Stimulated activated CD8-positive, alpha-beta memory T cell treated with anti-CD3 and anti-CD28 coated beads, Interleukin-7, amount 100 ng/mL, for 1 hour (primary cell): ENCODE data around the gene RAB14.
"Not testable (repeated sequence)": the region's sequence is repeated elsewhere in the genome, so short reads cannot be mapped to it uniquely, and the experiment has no call there.

Experiments
- DNase-seq, 2 donors: peaks; one replicate each; pipeline ENCODE4 v3.0.0-alpha.2; 2020; ENCODE audit warnings: low read depth in 2 of 2

The RAB14 gene

GRCh38 chr9:121191235-121191634 is 10.4 kb downstream of the RAB14 start:
- no peak for DNase-seq

DNA sequence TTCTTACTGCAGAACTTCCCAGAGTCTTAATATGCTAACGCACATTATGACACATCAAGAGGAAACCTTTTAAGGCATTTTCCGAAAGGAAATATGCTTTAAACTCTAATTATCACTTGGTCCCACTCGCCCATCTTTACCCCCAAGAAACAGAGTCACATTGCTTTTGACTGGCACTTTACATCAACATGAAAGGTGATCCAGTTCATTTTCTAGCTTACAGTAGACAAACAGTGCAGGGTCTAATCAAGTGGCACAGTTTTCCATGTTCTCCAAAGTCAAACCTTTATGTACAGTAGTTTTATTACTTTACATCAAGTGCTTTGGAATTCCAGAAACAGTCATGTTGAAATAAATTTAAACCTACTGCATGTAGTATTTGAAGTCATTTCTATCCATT is 12.0 kb downstream of the RAB14 start:
- DNase-seq: no peak

DNA sequence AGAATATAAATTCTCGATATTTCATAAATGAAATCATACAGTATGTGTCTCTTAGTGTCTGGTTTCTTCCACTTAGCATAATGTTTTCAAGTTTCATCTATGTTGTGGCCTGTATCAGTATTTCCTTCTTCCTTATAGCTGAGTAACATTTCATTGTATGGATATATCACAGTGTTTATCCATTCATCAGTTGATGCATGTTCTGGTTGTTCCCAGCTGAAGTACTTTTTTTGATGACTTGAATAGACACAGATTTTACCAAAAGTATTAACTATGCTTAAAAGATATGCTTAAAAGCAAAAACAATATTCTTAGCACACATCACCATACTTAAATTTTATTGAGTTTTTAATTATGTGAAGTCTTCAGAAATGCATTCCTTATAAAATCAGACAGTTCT is 12.7 kb downstream of the RAB14 start:
- DNase-seq: no peak

DNA sequence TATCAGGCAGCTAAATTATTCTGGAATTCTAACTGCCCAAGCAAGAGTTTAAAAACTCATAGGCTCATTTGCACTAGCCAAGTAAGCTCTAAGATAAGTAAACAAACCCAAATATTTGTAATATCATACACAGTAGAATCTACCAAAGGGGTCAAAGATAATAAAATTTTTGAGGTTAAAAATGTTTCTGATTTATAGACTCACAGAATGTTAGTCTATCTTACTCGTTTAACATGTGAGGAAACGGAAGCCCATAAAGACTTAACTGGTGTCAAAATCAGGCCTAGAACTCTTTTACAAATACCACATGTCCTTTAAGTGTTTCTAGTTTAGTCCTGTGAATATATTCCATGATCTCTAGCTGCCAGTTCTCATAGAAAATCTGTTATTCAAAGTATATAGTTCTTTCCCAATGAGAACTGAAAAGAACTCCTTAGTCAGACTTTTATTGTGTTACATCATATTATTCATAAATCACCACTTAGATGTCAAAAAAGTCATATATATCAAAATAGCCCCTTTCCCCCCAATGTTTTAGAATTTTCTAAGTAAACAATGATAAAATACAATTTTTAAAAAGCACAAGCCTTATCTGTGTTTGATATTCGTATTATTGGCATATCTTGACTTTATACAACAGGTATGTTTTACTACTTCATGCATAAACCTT is 13.9 kb downstream of the RAB14 start:
- no peak for DNase-seq

GRCh38 chr9:121185774-121186403 is 15.8 kb downstream of the RAB14 start:
- DNase-seq: no peak

DNA sequence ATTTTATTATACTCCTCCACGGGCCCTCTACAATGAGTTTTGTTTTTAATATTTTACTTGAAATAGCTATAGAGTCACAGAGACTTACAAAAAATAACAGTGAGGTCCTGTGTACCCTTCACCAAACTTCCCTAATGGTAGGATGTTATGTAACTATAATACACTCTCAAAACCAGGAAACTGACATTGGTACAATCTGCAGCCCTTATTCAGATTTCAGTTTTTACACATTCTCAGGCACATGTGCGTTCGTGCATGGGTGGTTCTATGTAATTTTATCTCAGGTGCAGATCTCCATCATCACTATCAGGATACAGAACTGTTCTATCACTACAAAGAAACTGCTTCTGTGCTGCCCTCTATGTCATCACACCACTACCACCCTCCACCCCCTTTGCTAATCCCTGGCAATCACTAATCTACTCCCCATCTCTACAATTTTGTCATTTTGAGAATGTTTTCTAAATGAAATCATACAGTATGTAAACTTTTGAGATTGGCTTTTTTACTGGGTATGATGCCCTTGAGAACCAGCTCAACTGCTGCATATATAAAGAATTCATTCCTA is 16.4 kb downstream of the RAB14 start:
- DNase-seq: no peak

DNA sequence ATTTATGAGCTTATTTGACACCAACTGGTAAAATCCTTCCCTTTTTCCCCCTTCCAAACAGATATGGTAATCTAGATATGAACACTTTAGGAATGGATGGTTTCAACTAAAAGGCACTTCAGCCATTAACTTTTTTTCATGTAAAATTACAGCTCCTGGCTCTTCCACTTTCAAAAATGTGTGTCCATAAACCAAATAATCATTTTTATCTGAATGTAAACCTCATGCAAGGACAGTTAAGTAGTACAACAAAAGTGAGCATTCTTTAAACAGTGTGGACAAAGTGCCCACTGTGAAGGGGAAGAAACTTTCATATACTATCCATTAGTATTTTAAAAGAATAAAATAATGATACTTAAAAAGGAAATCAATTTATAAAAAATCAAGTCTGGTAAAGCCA is 17.2 kb downstream of the RAB14 start:
- DNase-seq: no peak

GRCh38 chr9:121183666-121184423 is 17.8 kb downstream of the RAB14 start:
- no peak for DNase-seq

- no peak for DNase-seq
Measured at GRCh38 chr9:121182989-121183388, 18.7 kb downstream of the RAB14 start.

GRCh38 chr9:121182101-121182836 is 19.4 kb downstream of the RAB14 start:
- no peak for DNase-seq

- DNase-seq: no peak
Measured at GRCh38 chr9:121179930-121180681, 21.6 kb downstream of the RAB14 start.

- not testable (repeated sequence) for DNase-seq
Measured at GRCh38 chr9:121179373-121179721, 22.3 kb downstream of the RAB14 start.

- DNase-seq: no peak
Measured at GRCh38 chr9:121178676-121179372, 22.8 kb downstream of the RAB14 start.

GRCh38 chr9:121173501-121173900 is 28.2 kb downstream of the RAB14 start:
- DNase-seq: no peak

DNA sequence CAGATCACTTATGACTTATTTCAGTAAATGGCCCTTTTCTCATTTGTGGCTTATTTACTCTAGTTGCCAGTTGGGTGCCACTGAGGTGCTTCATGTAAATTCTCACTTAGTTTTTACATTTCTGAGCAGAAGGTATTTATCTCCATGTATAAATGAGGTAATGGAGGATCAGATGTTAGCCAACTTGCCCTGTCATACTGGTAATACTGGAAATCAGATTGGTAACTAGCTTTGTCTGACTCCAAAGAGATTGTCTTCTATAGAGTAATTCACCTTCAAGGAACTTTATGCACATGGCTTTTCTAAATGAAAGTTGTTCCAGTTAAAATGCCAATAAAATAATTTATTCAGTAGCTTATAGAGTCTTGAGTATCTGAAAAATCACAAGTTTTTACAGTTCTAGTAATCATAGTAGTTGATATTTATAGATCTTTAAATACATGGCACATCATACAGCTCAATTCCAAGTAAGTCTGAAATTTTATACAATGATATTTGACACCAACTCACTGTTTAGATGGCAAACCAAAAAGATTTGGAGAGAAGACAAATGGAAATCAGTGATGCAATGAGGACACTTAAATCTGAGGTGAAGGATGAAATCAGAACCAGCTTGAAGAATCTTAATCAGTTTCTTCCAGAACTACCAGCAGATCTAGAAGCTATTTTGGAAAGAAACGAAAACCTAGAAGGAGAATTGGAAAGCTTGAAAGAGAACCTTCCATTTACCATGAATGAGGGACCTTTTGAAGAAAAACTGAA is 28.8 kb downstream of the RAB14 start:
- no peak for DNase-seq

DNA sequence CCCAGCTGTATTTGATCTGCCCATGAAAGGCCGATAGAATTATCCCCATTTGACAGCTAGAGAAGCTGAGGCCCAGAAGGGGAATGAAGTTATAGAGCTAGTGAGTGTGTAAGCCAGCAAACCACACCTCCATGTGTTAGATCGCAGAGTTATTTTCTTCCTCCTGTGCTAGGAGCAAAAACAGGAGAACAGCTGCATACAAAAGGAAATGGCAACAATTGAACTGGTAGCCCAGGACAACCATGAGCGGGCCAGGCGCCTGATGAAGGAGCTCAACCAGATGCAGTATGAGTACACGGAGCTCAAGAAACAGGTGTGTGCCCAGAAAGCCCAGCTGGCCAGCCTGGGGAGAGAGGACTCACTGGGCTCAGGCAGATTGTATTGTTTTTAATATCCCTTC is 30.4 kb downstream of the RAB14 start:
- DNase-seq: no peak

- DNase-seq: no peak
Measured at GRCh38 chr9:121169094-121169601, 32.5 kb downstream of the RAB14 start.

GRCh38 chr9:121168052-121168451 is 33.6 kb downstream of the RAB14 start:
- no peak for DNase-seq

DNA sequence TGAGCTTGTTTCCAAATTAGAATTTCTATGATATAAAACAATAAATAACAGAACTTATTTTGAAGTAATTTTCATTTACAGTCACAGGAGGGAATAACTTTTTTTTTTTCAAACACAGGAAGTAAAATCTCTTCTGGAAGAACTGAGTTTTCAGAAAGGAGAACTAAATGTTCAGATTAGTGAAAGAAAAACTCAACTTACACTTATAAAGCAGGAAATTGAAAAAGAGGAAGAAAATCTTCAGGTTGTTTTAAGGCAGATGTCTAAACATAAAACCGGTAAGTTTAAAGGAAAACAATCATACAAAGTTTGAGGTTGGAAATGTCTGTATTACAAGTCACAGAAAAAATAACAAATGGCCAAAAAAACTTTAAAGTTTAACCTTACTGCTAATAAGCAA is 41.6 kb downstream of the RAB14 start:
- no peak for DNase-seq

- no peak for DNase-seq
Measured at GRCh38 chr9:121157939-121158338, 43.7 kb downstream of the RAB14 start.
